Femur (tissue), 1 donor: ENCODE measurements around the gene NEDD9.

Experiments used
- DNase-seq: peaks from one replicate; pipeline ENCODE4 v3.0.0-alpha.2; 2017

Gene NEDD9

GRCh38 chr6:11214901-11215300 lies 17.6 kb downstream of the NEDD9 start:
- DNase-seq, result no peak

- DNase-seq, result peak; percentile 74
These were observed 18.2 kb downstream of the NEDD9 start for GRCh38 chr6:11214084-11214833.

GRCh38 chr6:11213422-11214021 lies 18.9 kb downstream of the NEDD9 start:
- peak; percentile 65 for DNase-seq

- no peak for DNase-seq
These were observed 19.8 kb downstream of the NEDD9 start for GRCh38 chr6:11212664-11213063.

- DNase-seq, result no peak
These were observed 21.2 kb downstream of the NEDD9 start for GRCh38 chr6:11211254-11211653.

GRCh38 chr6:11210386-11211138 lies 21.9 kb downstream of the NEDD9 start:
- DNase-seq, result no peak

GRCh38 chr6:11209906-11210305 lies 22.6 kb downstream of the NEDD9 start:
- no peak for DNase-seq

- no peak for DNase-seq
These were observed 23.1 kb downstream of the NEDD9 start for GRCh38 chr6:11209369-11209768.

GRCh38 chr6:11208854-11209253 lies 23.6 kb downstream of the NEDD9 start:
- no peak for DNase-seq

- no peak for DNase-seq
These were observed 24.2 kb downstream of the NEDD9 start for GRCh38 chr6:11208267-11208666.

GRCh38 chr6:11207199-11207968 lies 25.1 kb downstream of the NEDD9 start:
- peak; percentile 73 for DNase-seq

- DNase-seq, result no peak
These were observed 25.9 kb downstream of the NEDD9 start for GRCh38 chr6:11206576-11206975.

GRCh38 chr6:11204794-11205366 lies 27.6 kb downstream of the NEDD9 start:
- no peak for DNase-seq

GRCh38 chr6:11204005-11204399 lies 28.5 kb downstream of the NEDD9 start:
- no peak for DNase-seq

- DNase-seq, result no peak
These were observed 29.0 kb downstream of the NEDD9 start for GRCh38 chr6:11203306-11204004.

GRCh38 chr6:11202513-11203305 lies 29.8 kb downstream of the NEDD9 start:
- DNase-seq, result peak; percentile 52

GRCh38 chr6:11201772-11202512 lies 30.5 kb downstream of the NEDD9 start:
- no peak for DNase-seq

GRCh38 chr6:11201015-11201414 lies 31.5 kb downstream of the NEDD9 start:
- DNase-seq, result no peak

GRCh38 chr6:11200356-11200755 lies 32.1 kb downstream of the NEDD9 start:
- no peak for DNase-seq
